Measurements from ENCODE around the gene HSBP1L1. TPM values are rescaled to one million over a fixed set of nuclear protein-coding genes. Genes with fewer than 3 reads are reported as not detected.
"Not testable (repeated sequence)": the region's sequence is repeated elsewhere in the genome, so short reads cannot be mapped to it uniquely, and the experiment has no call there.

Gene HSBP1L1
- total RNA-seq, 1 donor from 2014 or later = 8.1 TPM

DNA sequence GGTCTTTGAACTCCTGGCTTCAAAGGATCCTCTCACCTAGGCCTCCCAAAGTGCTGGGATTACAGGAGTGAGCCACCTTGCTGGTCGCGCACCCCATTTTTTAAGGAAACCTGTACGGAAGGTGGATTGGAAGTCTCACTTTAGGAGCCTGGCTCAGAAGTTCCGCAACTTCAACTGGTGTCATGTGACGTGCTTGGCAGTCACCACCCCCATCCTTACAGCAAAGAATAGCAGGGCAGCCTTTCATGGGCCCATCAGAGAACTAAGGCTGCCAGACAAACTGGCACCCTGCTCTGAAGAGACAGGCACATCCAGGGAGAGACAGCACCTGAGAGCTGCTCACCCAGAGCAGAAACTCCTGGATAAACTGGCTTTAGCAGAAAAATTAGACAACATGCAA lies 9.7 kb upstream of the HSBP1L1 start:
- Mint-ChIP-seq H3K4me3 (no peak overlapping the region), H3K4me1 (peaks cover 19% of the 10 kb centered on the region), H3K27me3 (peaks cover 3% of the 10 kb centered on the region), H3K9me3 (no peaks in the 10 kb centered on the region), H3K36me3 (ENCODE audit: low read depth) (peaks cover 3% of the 10 kb centered on the region), H3K27ac (no peak overlapping the region)
- intact Hi-C loops (cut with micrococcal nuclease) = loop anchor here (5.0 to 10.0 kb wide), 4 partner anchors 60 to 887 kb away; partner anchors contain the start of genes ATP9B, CTDP1 and NFATC1
- DNase-seq = no peak

DNA sequence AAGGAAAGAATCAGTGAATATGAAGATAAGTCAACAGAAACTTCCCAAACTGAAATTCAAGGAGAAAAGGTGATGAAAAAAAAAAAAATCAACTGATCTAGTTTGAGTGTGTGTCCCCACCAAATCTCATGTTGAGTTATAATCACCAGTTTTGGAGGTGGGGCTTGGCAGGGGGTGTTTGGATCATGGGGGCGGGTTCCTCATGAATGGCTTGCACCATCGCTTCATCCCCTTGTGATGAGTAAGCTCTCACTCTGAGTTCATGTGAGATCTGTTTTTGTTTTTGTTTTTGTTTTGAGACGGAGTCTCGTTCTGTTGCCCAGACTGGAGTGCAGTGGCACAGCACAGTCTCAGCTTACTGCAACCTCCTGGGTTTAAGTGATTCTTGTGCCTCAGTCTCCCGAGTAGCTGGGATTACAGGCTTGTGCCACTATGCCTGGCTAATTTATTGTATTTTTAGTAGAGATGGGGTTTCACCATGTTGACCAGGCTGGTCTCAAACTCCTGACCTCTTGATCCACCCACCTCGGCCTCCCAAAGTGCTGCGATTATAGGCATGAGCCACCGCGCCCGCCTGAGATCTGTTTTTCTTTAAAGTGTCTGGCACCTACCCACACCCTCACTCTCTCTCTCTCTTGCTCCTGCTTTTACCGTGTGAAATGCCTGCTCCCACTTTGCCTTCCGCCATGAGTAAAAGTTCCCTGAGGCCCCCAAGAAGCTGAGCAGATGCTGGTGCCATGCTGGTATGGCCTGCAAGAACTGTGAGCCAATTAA lies 9.0 kb upstream of the HSBP1L1 start:
- Mint-ChIP-seq H3K4me3 (no peak overlapping the region), H3K4me1 (peaks cover 19% of the 10 kb centered on the region), H3K36me3 (ENCODE audit: low read depth) (peaks cover under 1% of the 10 kb centered on the region), H3K27me3 (peaks cover 3% of the 10 kb centered on the region), H3K9me3 (no peaks in the 10 kb centered on the region), H3K27ac (no peak overlapping the region)
- intact Hi-C loops (cut with micrococcal nuclease) = loop anchor here (10.0 kb wide), 2 partner anchors 61 to 561 kb away; partner anchors contain the start of gene NFATC1
- no peak for DNase-seq

DNA sequence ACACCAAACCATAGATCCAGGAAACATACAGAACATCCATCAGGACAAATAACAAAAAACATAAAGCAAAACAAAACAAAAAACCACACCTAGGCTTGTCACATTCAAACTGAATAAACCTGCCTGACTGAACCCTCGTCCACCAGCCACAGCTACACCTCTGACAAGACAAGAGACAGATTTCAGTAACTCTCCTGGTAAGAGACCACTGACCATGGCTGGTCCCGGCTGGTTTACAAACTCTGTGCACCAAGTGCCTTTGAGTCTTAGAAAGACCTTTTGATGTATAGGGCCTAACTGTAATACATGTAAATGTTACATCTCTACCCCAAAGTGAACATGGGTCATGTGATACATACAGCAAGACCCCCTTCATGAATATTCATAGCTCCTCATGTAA lies 8.2 kb upstream of the HSBP1L1 start:
- Mint-ChIP-seq H3K36me3 (ENCODE audit: low read depth) (no peaks in the 10 kb centered on the region), H3K27ac (no peak overlapping the region), H3K27me3 (peaks cover 3% of the 10 kb centered on the region), H3K9me3 (no peaks in the 10 kb centered on the region), H3K4me1 (peaks cover 22% of the 10 kb centered on the region), H3K4me3 (no peak overlapping the region)
- no peak for DNase-seq
- intact Hi-C loops (cut with micrococcal nuclease) = loop anchor here (10.0 kb wide), 2 partner anchors 61 to 561 kb away; partner anchors contain the start of gene NFATC1

- H3K36me3 Mint-ChIP-seq (ENCODE audit: low read depth) = peaks cover 2% of the 10 kb centered on the region
- no peak for DNase-seq
- peaks cover 35% of the 10 kb centered on the region for H3K4me1 Mint-ChIP-seq
- peaks cover 6% of the 10 kb centered on the region for H3K27me3 Mint-ChIP-seq
- intact Hi-C loops (cut with micrococcal nuclease) = loop anchor here (10.0 kb wide), 2 partner anchors 64 to 564 kb away; partner anchors contain the start of gene NFATC1
- H3K4me3 Mint-ChIP-seq = no peak overlapping the region
- no peak overlapping the region for H3K27ac Mint-ChIP-seq
- no peaks in the 10 kb centered on the region for H3K9me3 Mint-ChIP-seq
Measured at GRCh38 chr18:79958981-79959380, 5.5 kb upstream of the HSBP1L1 start.

DNA sequence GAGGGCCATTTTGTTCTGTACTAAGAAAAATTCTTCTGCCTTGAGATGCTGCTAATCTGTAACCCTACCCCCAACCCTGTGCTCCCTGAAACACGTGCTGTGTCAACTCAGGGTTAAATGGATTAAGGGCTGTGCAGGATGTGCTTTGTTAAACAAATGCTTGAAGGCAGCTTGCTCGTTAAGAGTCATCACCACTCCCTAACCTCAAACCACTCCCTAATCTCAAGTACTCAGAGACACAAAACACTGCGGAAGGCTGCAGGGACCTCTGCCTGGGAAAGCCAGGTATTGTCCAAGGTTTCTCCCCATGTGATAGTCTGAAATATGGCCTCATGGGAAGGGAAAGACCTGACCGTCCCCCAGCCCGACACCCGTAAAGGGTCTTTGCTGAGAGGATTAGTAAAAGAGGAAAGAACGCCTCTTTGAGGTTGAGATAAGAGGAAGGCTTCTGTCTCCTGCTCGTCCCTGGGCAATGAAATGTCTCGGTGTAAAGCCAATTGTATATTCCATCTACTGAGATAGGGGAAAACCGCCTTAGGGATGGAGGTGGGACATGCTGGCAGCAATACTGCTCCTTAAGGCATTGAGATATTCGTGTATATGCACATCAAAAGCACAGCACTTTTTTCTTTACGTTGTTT lies 4.2 kb upstream of the HSBP1L1 start:
- intact Hi-C loops (cut with micrococcal nuclease) = not testable (repeated sequence)

GRCh38 chr18:79960921-79961526 lies 3.4 kb upstream of the HSBP1L1 start:
- H3K4me3 Mint-ChIP-seq = peak overlapping the region; percentile 29
- H3K27me3 Mint-ChIP-seq = peaks cover 3% of the 10 kb centered on the region
- peaks cover 31% of the 10 kb centered on the region for H3K4me1 Mint-ChIP-seq
- intact Hi-C loops (cut with micrococcal nuclease) = no loop called here
- no peaks in the 10 kb centered on the region for H3K9me3 Mint-ChIP-seq
- H3K36me3 Mint-ChIP-seq (ENCODE audit: low read depth) = peaks cover 2% of the 10 kb centered on the region
- no peak overlapping the region for H3K27ac Mint-ChIP-seq
- no peak for DNase-seq

More for the DNA sequence above, 4.2 kb upstream of the HSBP1L1 start:
- H3K27me3 Mint-ChIP-seq; H3K36me3 Mint-ChIP-seq (ENCODE audit: low read depth); H3K9me3 Mint-ChIP-seq; H3K27ac Mint-ChIP-seq: not testable (repeated sequence)
- H3K4me3 Mint-ChIP-seq = peak overlapping the region; percentile 29
- H3K4me1 Mint-ChIP-seq = peaks cover 32% of the 10 kb centered on the region
- peak; percentile 75 for DNase-seq

GRCh38 chr18:79961527-79962291 lies 2.7 kb upstream of the HSBP1L1 start:
- Mint-ChIP-seq H3K4me1 (peaks cover 31% of the 10 kb centered on the region), H3K27me3 (peaks cover 3% of the 10 kb centered on the region), H3K9me3 (no peaks in the 10 kb centered on the region), H3K36me3 (ENCODE audit: low read depth) (peaks cover 2% of the 10 kb centered on the region), H3K27ac (no peak overlapping the region), H3K4me3 (no peak overlapping the region)
- DNase-seq = no peak
- intact Hi-C loops (cut with micrococcal nuclease) = no loop called here

- peaks cover 3% of the 10 kb centered on the region for H3K27me3 Mint-ChIP-seq
Measured at GRCh38 chr18:79962311-79962710, 2.1 kb upstream of the HSBP1L1 start.

GRCh38 chr18:79962835-79963657 lies 1.4 kb upstream of the HSBP1L1 start:
- peak overlapping the region; percentile 59 for H3K27ac Mint-ChIP-seq
- peaks cover 6% of the 10 kb centered on the region for H3K36me3 Mint-ChIP-seq (ENCODE audit: low read depth)

More at GRCh38 chr18:79962311-79962710, 2.1 kb upstream of the HSBP1L1 start:
- peaks cover 5% of the 10 kb centered on the region for H3K36me3 Mint-ChIP-seq (ENCODE audit: low read depth)
- no peak overlapping the region for H3K27ac Mint-ChIP-seq
- no peak overlapping the region for H3K4me3 Mint-ChIP-seq
- H3K4me1 Mint-ChIP-seq = peaks cover 31% of the 10 kb centered on the region
- intact Hi-C loops (cut with micrococcal nuclease) = no loop called here
- DNase-seq = no peak
- H3K9me3 Mint-ChIP-seq = no peaks in the 10 kb centered on the region

DNA sequence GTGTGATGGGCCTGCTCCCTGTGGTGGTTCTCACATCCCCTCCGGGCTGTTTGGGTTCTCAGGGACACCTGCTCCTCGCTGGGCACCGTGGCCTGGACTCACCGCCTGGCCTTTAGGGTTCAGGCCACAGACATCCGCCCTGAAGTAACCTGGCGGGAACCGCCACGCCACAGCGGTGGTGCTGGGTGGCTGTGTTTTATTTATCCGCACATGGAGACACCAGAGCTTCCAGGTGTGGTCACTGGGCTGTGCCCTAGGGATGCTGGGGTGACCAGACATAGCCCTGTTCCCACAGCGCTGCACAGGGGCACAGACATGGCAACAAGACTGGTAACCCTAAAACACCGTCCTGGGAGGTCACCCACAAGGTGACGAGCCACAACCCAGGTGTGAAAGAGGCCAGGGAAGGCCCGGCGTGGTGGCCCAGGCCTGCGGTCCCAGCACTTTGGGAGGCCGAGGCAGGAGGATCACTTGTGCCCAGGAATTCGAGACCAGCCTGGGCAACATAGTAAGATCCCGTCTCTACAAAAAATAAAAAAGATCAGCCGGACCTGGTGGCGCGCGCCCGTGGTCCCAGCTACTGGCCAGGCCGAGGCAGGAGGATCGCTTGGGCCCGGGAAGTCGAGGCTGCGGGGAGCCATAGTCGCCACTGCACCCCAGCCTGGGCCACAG lies 649 bp upstream of the HSBP1L1 start:
- peaks cover 31% of the 10 kb centered on the region for H3K4me1 Mint-ChIP-seq
- peaks cover 3% of the 10 kb centered on the region for H3K27me3 Mint-ChIP-seq
- H3K4me3 Mint-ChIP-seq = peak overlapping the region; percentile 64
- intact Hi-C loops (cut with micrococcal nuclease) = loop anchor here (2.0 kb wide), 1 partner anchor 71 kb away; the partner anchor contains the start of gene RBFA
- no peaks in the 10 kb centered on the region for H3K9me3 Mint-ChIP-seq
- H3K27ac Mint-ChIP-seq = no peak overlapping the region
- peaks cover 6% of the 10 kb centered on the region for H3K36me3 Mint-ChIP-seq (ENCODE audit: low read depth)
- no peak for DNase-seq

More at GRCh38 chr18:79962835-79963657, 1.4 kb upstream of the HSBP1L1 start:
- intact Hi-C loops (cut with micrococcal nuclease) = no loop called here
- DNase-seq = no peak
- Mint-ChIP-seq H3K4me1 (peaks cover 31% of the 10 kb centered on the region), H3K4me3 (peak overlapping the region; percentile 64), H3K27me3 (peaks cover 3% of the 10 kb centered on the region), H3K9me3 (no peaks in the 10 kb centered on the region)

- intact Hi-C loops (cut with micrococcal nuclease) = loop anchor here (1.0 to 2.0 kb wide), 2 partner anchors 14 to 69 kb away; partner anchors contain the start of genes RBFA and SLC66A2
- DNase-seq = peak; percentile 72
Measured at GRCh38 chr18:79965119-79965902, 868 bp downstream of the HSBP1L1 start.

More at GRCh38 chr18:79965119-79965902, 868 bp downstream of the HSBP1L1 start:
- H3K9me3 Mint-ChIP-seq = no peaks in the 10 kb centered on the region
- peak overlapping the region; percentile 82 for H3K4me3 Mint-ChIP-seq
- H3K27me3 Mint-ChIP-seq = peaks cover 3% of the 10 kb centered on the region
- H3K4me1 Mint-ChIP-seq = peaks cover 25% of the 10 kb centered on the region
- peak overlapping the region; percentile 84 for H3K27ac Mint-ChIP-seq
- peaks cover 12% of the 10 kb centered on the region for H3K36me3 Mint-ChIP-seq (ENCODE audit: low read depth)

All from activated CD4-positive, alpha-beta T cell treated with anti-CD3 and anti-CD28 coated beads, Interleukin-2, amount 10 ng/mL, durations not matched to agents 24 days and 14 days (primary cell).